Fibroblast of pulmonary artery (primary cell): Measurements from ENCODE around the gene RAB29.
A peak's percentile ranks its signal among the peaks of the same experiment; 100 is the strongest.

ENCODE experiments used
- DNase-seq: peaks from one replicate; pipeline ENCODE4 v3.0.0-alpha.2; 2010; ENCODE audit warnings: low read depth
- H3K4me3 ChIP-seq: replicated peaks from 2 replicates; pipeline ENCODE4 v1.5.1; 2011; ENCODE audit warnings: low read depth, mild to moderate bottlenecking, control low read depth, low read length, moderate library complexity
- TF ChIP-seq, protein P1 (sequence below): IDR thresholded peaks from 2 replicates; pipeline ENCODE4 v1.5.1; 2011; ENCODE audit warnings: mild to moderate bottlenecking, control low read depth, low read length, inconsistent platforms; ENCODE audit errors: missing control alignments

RAB29 gene

DNA sequence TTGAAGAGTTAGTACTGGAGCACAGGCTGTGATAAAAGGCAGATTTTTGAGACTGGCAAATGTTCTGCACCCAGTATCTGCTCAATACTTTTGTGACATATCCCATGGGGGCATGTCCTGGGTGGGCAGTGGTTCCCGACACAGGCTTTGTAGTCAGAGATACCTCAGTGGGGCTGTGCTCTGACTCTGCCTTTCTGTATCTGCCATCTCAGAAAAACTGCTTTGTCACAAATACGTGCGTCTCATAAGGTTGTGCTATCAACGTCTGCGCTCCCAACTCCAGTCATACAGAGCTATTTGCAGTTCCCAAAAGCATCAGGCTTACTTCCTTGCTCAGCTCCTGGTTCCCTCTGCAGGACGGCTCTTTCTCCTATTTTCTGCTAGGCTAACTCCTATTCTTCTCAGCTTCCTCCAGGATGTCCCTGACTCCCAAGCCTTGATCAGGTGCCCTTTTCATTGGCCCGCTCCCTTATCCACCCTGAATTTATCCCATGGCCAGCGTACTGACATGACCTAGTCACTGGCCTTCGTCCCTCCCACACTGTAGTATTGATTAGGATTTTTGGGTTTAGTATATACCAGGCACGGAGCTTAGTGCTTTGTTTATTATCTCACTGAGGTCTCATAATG, 12.1 kb upstream of the RAB29 start:
- TF ChIP-seq, protein P1, sequence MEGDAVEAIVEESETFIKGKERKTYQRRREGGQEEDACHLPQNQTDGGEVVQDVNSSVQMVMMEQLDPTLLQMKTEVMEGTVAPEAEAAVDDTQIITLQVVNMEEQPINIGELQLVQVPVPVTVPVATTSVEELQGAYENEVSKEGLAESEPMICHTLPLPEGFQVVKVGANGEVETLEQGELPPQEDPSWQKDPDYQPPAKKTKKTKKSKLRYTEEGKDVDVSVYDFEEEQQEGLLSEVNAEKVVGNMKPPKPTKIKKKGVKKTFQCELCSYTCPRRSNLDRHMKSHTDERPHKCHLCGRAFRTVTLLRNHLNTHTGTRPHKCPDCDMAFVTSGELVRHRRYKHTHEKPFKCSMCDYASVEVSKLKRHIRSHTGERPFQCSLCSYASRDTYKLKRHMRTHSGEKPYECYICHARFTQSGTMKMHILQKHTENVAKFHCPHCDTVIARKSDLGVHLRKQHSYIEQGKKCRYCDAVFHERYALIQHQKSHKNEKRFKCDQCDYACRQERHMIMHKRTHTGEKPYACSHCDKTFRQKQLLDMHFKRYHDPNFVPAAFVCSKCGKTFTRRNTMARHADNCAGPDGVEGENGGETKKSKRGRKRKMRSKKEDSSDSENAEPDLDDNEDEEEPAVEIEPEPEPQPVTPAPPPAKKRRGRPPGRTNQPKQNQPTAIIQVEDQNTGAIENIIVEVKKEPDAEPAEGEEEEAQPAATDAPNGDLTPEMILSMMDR: no peak
- no peak for DNase-seq
- no peak overlapping the region for H3K4me3 ChIP-seq

DNA sequence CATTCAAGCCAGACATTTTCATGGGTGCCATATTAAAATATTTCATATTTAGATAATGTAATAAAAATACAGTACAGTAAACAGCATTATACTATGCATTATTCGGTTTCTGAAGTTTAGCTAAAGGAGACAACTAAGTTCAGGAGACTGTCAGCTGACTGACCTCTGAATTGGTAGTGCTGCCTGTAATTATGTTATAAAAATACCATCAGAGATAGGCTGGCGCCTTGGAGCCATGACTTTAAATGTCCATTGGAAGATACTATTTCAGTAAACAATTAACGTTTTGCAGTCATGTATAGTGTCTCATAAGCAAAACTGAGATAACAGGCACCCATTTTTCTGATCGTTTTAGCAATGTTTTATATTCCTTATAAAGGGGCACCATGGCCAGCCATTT, 11.3 kb upstream of the RAB29 start:
- H3K4me3 ChIP-seq: no peak overlapping the region
- TF ChIP-seq, protein P1: no peak
- no peak for DNase-seq

DNA sequence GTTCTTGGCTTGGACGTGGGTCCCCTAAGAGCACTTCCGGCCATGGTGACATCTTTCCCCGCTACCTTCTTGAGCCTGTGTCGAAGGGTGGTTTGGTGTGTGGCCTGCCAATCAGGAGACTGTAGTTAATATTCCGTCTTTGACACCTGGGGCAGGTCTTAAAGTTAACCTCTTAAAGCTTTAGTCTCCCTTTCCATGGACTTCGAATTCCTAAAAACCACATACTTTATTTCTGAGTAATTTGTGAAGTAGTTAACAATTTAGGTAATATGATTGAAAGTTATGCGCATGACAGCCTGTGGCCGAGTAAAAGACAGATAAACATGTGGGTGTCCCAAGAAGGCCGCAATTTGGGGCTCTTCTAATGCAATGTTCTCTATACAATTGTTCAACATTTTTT, 10.2 kb upstream of the RAB29 start:
- DNase-seq: no peak
- H3K4me3 ChIP-seq: no peak overlapping the region
- TF ChIP-seq, protein P1: no peak

DNA sequence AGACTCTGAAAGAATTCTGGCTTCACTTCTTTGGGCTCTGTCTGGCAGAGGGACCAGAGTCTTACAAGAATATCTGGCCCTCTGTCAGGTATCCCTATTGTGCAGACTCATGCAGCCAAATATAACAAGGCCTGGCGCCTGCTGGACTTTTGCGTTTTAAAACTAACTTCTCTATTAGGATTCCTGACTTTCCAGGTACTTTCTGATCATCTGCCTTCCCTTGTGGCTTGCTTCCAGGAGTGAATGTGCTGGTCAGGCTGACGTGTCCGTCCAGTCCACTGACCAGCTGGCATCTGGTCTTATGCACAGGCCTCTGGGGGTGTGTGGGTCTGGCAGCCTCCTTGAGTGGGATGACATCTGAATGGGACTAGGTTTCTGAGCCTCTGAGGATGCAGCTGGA, 8.6 kb upstream of the RAB29 start:
- TF ChIP-seq, protein P1: no peak
- no peak overlapping the region for H3K4me3 ChIP-seq
- DNase-seq: peak; percentile 29

DNA sequence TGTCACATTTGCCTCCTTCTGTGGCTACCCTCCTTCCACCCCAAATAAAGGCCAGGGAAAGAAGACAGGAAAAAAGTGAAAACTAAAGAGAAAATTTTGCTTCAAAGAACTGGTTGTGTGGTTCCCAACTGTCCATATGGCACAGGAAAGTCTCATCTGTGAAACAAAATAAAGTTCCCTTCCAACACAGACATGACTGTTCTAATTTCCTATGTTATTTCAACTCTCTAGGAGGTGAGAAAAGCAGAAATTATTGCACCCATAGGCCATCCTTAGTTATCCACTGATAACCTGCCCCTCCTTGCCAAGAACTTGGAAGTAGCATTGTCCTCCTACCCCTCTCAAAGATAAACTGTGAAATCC, 8.1 kb upstream of the RAB29 start:
- no peak for DNase-seq
- TF ChIP-seq, protein P1: no peak
- no peak overlapping the region for H3K4me3 ChIP-seq

DNA sequence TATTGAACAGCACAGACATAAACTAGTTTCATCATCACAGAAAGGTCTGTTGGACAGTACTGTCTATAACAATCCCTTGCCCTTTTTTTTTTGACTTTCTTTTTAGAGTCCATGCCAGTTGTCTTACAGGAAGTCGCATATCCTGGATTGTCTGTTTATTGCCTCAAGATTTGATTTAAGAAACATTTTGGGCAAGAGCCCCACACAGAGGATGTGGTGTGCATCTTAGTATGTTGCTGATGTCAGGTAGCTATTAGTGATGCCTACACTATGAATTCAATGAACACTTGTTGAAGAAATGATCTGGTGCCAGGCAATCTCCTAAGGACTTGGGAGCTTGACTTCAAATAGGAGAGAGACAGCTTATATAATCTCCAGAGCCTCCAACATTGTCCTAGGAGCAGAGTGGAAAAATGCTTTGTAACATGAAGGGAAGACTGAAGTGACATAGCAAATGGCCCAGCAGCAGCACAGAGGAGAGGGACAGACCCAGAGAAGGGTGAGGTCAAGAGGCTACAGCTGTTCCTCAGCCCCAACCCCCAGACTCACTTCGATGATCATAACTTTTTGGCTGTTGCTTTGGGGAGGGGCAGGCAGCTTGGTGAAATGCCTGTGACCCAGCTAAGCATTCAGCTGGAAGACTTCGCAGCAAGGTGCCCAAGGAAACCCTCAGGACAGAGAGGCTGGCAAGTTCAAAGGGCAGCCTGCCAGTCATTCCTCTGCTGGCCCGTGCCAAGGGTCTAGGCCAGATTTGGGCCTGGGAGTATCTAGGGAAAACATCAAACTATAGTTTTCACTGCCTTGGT, 7.5 kb upstream of the RAB29 start:
- DNase-seq: no peak
- TF ChIP-seq, protein P1: no peak
- no peak overlapping the region for H3K4me3 ChIP-seq
